OCI-LY1 (cell line): ENCODE results near the gene LY86.
A peak's percentile ranks its signal among the peaks of the same experiment; 100 is the strongest.

Experiments used
- CTCF ChIP-seq: fragments of 200-600 bp; sonication (generic), shearing (Covaris generic); IDR thresholded peaks from 2 replicates; pipeline ENCODE4 v1.5.1; 2017; ENCODE audit warnings: mild to moderate bottlenecking, antibody characterized with exemption, low read length, moderate library complexity, mixed read lengths
- EZH2 ChIP-seq: fragments of 200-600 bp; sonication (generic), shearing (Covaris generic); IDR thresholded peaks from 2 replicates; pipeline ENCODE4 v1.8.0; 2017; ENCODE audit warnings: borderline replicate concordance, mixed run types, mild to moderate bottlenecking, antibody characterized with exemption, low read length, moderate library complexity, mixed read lengths

GRCh38 chr6:6556738-6557503 is 31.6 kb upstream of the LY86 start:
- peak; percentile 97 for TF ChIP-seq CTCF
- TF ChIP-seq EZH2: no peak
